ENCODE data around the gene PHAF1.

The PHAF1 gene

DNA sequence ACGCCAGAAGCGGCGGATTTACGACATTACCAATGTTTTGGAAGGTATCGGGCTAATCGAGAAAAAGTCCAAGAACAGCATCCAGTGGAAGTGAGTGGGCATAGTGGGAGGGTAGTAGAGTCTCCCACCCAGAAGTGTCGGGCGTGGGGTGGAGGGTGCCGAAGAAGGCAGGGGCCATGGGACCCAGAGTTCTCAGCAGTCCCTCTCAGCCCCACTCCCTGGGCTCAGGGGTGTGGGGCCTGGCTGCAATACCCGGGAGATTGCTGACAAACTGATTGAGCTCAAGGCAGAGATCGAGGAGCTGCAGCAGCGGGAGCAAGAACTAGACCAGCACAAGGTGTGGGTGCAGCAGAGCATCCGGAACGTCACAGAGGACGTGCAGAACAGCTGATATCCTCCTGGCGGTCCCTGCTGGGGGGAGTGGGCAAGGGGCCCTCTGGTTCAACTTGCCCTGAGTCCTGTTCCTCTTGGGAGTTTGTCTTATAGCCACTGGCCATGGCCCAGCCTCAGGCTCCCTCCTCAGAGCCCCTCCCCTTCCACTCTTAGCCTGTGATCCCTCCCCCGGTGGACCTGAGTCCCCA lies 83.1 kb downstream of the PHAF1 start:
- DNase-seq (ENCODE audit: low read depth in 1 of 2, low spot score in 1 of 2) = no peak

DNA sequence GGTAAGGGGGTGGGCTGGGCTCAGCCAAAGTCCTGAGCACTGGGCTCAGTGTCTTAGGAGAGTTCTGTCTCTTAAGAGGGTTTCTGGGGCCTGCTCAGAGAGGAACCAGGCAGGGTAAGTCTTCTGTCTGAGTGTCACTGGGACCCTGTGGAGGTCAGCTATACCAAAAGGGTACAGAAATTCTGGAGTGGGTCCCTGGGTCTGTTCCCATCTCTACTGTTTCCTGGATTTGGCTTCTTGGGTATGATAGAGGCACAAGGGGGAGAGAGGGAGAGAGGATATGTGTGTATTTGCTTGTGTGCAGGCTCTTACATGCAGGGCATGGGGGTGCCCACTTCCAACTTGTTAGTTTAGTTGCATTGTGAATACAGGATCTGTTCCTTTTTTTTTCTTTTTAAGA lies 83.8 kb downstream of the PHAF1 start:
- no peak for DNase-seq (ENCODE audit: low read depth in 1 of 2, low spot score in 1 of 2)

DNA sequence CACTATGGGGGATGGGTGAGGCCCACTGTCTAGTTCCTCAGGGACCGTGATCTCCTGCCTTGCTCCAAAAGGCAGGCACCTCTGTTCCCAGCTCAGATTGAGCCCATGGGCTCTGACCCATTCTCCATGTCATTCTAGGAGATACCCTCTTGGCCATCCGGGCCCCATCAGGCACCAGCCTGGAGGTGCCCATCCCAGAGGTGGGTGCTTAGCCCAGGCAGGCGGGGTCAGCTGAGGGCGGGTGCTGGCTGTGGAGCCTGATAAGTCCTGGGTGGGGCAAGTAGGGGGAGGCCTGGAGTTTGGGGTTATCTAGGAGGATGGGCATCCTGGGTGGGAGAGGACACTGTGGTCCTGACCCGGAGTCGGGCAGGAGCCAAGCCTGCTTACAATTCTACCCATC lies 84.5 kb downstream of the PHAF1 start:
- DNase-seq (ENCODE audit: low read depth in 1 of 2, low spot score in 1 of 2) = no peak

DNA sequence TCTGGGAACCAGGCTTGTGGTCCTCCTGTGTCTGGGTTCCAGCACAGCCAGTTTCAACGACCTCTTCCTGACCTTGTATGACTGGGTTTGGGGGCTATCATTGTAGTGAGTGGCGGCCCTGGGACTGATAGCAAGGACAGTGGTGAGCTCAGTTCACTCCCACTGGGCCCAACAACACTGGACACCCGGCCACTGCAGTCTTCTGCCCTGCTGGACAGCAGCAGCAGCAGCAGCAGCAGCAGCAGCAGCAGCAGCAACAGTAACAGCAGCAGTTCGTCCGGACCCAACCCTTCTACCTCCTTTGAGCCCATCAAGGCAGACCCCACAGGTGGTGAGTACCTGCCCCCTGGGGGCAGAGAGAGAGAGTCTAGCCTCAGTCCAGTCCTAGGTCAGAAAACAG lies 85.9 kb downstream of the PHAF1 start:
- DNase-seq (ENCODE audit: low read depth in 1 of 2, low spot score in 1 of 2) = no peak

DNA sequence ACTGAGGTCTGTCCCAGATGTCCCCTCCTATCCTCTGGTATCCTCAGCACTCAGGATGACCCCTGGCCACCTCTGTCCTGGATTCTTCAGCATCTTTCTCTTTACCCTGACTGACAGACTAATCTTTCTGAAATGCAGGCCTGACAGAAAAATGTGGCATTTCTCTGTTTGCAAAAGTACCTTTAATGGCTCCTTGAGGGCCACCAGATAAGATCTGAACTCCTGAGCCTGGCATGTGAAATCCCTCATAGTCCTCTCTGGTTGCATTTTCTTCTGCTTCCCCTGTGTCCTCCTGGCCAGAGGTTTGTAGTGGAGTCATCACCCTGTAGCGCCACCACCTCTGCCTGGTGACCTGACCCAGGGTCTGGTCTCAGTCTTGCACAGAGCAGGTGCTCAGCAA lies 87.1 kb downstream of the PHAF1 start:
- DNase-seq (ENCODE audit: low read depth in 1 of 2, low spot score in 1 of 2) = no peak

DNA sequence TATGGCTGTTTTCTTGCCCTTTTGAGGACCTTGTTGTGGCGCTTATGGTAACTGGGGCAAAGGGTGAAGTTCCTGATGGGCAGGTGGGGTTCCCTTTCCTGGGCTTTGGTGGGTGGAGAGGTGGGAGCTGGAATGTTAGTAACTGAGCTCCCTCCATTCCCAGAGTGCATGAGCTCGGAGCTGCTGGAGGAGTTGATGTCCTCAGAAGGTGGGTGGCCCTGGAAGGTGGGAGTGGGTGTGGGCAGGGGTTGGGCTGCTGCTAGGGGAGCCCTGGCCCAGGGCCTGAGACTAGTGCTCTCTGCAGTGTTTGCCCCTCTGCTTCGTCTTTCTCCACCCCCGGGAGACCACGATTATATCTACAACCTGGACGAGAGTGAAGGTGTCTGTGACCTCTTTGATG lies 88.0 kb downstream of the PHAF1 start:
- no peak for DNase-seq (ENCODE audit: low read depth in 1 of 2, low spot score in 1 of 2)
